WTC11 (cell line): Measurements from ENCODE around the gene HKDC1.

Source experiments
- CREB1 ChIP-seq: sonication (generic); formaldehyde crosslinking; IDR thresholded peaks from 2 replicates; pipeline ENCODE4 v1.8.0; 2023; ENCODE audit warnings: mild to moderate bottlenecking, missing genetic modification reagents
- CREM ChIP-seq: sonication (generic); formaldehyde crosslinking; IDR thresholded peaks from 2 replicates; pipeline ENCODE4 v1.8.1; 2022; ENCODE audit warnings: mild to moderate bottlenecking, missing genetic modification reagents, moderate library complexity
- MYBL2 ChIP-seq: sonication (generic); formaldehyde crosslinking; IDR thresholded peaks from 2 replicates; pipeline ENCODE4 v1.8.1; 2023; ENCODE audit warnings: mild to moderate bottlenecking, moderate library complexity, missing genetic modification reagents
- SP1 ChIP-seq: sonication (generic); formaldehyde crosslinking; conservative IDR thresholded peaks from 2 replicates; pipeline ENCODE4 v1.8.1; 2022; ENCODE audit warnings: missing genetic modification reagents
- TCF7 ChIP-seq: sonication (generic); formaldehyde crosslinking; IDR thresholded peaks from 2 replicates; pipeline ENCODE4 v1.8.0; 2022; ENCODE audit warnings: mild to moderate bottlenecking, low read depth, missing genetic modification reagents, moderate library complexity
- ZNF423 ChIP-seq: fragments of 250-450 bp; sonication (Bioruptor Pico); IDR thresholded peaks from 2 replicates; pipeline ENCODE4 v2.1.2; 2022; ENCODE audit warnings: mild to moderate bottlenecking, moderate library complexity
- ZNF671 ChIP-seq: fragments of 250-450 bp; sonication (Bioruptor Pico); IDR thresholded peaks from 2 replicates; pipeline ENCODE4 v1.8.0; 2021; ENCODE audit warnings: mild to moderate bottlenecking
- TF ChIP-seq, protein P1 (sequence below): fragments of 200-600 bp; IDR thresholded peaks from 2 replicates; pipeline ENCODE4 v1.8.0; 2022; ENCODE audit warnings: antibody characterized with exemption

DNA sequence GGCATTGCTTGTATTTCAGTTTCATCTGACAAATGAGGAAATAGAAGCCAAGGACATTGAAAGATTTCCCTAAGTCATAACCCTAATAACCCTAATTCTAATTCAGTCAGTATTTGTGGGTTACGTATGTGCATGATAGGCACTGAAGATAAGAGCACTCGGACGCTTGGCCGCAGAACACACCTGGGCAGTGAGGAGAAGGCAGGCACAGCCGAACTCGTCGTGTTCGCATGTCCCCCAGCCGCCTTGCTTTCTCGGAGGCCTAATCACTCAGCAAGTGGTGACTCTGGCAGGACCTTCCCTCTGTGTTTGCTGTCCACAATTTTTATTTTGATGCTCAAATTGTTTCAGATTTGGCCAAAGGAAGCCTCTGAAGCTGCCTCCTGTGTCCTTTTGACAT lies 23.7 kb downstream of the HKDC1 start:
- no peak for TF ChIP-seq ZNF423 (CRISPR knock-in tag)
- TF ChIP-seq, protein P1, sequence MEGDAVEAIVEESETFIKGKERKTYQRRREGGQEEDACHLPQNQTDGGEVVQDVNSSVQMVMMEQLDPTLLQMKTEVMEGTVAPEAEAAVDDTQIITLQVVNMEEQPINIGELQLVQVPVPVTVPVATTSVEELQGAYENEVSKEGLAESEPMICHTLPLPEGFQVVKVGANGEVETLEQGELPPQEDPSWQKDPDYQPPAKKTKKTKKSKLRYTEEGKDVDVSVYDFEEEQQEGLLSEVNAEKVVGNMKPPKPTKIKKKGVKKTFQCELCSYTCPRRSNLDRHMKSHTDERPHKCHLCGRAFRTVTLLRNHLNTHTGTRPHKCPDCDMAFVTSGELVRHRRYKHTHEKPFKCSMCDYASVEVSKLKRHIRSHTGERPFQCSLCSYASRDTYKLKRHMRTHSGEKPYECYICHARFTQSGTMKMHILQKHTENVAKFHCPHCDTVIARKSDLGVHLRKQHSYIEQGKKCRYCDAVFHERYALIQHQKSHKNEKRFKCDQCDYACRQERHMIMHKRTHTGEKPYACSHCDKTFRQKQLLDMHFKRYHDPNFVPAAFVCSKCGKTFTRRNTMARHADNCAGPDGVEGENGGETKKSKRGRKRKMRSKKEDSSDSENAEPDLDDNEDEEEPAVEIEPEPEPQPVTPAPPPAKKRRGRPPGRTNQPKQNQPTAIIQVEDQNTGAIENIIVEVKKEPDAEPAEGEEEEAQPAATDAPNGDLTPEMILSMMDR, result no peak
- no peak for TF ChIP-seq CREM (CRISPR knock-in tag)
- TF ChIP-seq CREB1 (CRISPR knock-in tag), result no peak
- TF ChIP-seq TCF7 (CRISPR knock-in tag), result no peak
- TF ChIP-seq SP1 (CRISPR knock-in tag), result no peak
- TF ChIP-seq MYBL2 (CRISPR knock-in tag), result no peak
- no peak for TF ChIP-seq ZNF671 (CRISPR knock-in tag)
